Adipose tissue (tissue), 3 donors: ENCODE data around the gene SLC12A6. TPM values are rescaled to one million over a fixed set of nuclear protein-coding genes. Genes with fewer than 3 reads are reported as not detected.

Source experiments
- H3K27ac ChIP-seq: one replicate; pipeline ENCODE4 v1.5.1; 2013; ENCODE audit warnings: low read depth, low read length
- WGBS, 3 donors: extraction: QIAGEN DNeasy Blood & Tissue Kit; methylation state at CpG; one replicate each; pipeline ENCODE4 v1.1.7; 2013; 5-methylcytosine and 5-hydroxymethylcytosine counted together
- polyA plus RNA-seq, 3 donors: library from polyadenylated mRNA; stranded (reverse); fragments of 200-250 nt; gene quantifications; one replicate each; pipeline ENCODE4 v1.2.3, GENCODE V29; 2013
- donor health status: healthy with polysubstance abuse.
- donor health status: Bipolar disorder and iron deficiency.
- donor health status: healthy.

SLC12A6 gene
- polyA plus RNA-seq, 3 donors: 3.6 to 7.6 (median 5.8) TPM

GRCh38 chr15:34336231-34336990 is 1.2 kb downstream of the SLC12A6 start:
- WGBS, 3 donors: 77 to 79% (median 77%) methylated on average over 16 of the region's 16 CpGs
- H3K27ac ChIP-seq: no peak overlapping the region

GRCh38 chr15:34335176-34336032 is 2.2 kb downstream of the SLC12A6 start:
- no peak overlapping the region for H3K27ac ChIP-seq
- WGBS, 3 donors: 48 to 86% (median 49%) methylated on average over 3 of the region's 3 CpGs

- H3K27ac ChIP-seq: no peak overlapping the region
- 31 to 55% (median 44%) methylated on average over 4 of the region's 4 CpGs for WGBS, 3 donors
Observed at GRCh38 chr15:34334672-34335071, 2.9 kb downstream of the SLC12A6 start.

- 93 to 98% (median 98%) methylated on average over 6 of the region's 6 CpGs for WGBS, 3 donors
- no peak overlapping the region for H3K27ac ChIP-seq
Observed at GRCh38 chr15:34332553-34333120, 4.9 kb downstream of the SLC12A6 start.

GRCh38 chr15:34331809-34332208 is 5.8 kb downstream of the SLC12A6 start:
- 63 to 79% (median 67%) methylated on average over 2 of the region's 2 CpGs for WGBS, 3 donors
- H3K27ac ChIP-seq: no peak overlapping the region

GRCh38 chr15:34330279-34330678 is 7.3 kb downstream of the SLC12A6 start:
- no peak overlapping the region for H3K27ac ChIP-seq

GRCh38 chr15:34329006-34329405 is 8.6 kb downstream of the SLC12A6 start:
- no peak overlapping the region for H3K27ac ChIP-seq
- 66 to 76% (median 67%) methylated on average over 2 of the region's 2 CpGs for WGBS, 3 donors

More at GRCh38 chr15:34330279-34330678, 7.3 kb downstream of the SLC12A6 start:
- WGBS, 3 donors: 93 to 99% (median 96%) methylated on average over 5 of the region's 5 CpGs

GRCh38 chr15:34327906-34328305 is 9.7 kb downstream of the SLC12A6 start:
- no peak overlapping the region for H3K27ac ChIP-seq
- 69 to 75% (median 71%) methylated on average over 4 of the region's 4 CpGs for WGBS, 3 donors

- no peak overlapping the region for H3K27ac ChIP-seq
Observed at GRCh38 chr15:34325368-34325767, 12.2 kb downstream of the SLC12A6 start.

GRCh38 chr15:34324933-34325332 is 12.6 kb downstream of the SLC12A6 start:
- no peak overlapping the region for H3K27ac ChIP-seq
- WGBS, 3 donors: 94 to 96% (median 95%) methylated on average over 1 of the region's 1 CpG

- 94 to 97% (median 96%) methylated on average over 10 of the region's 10 CpGs for WGBS, 3 donors
- no peak overlapping the region for H3K27ac ChIP-seq
Observed at GRCh38 chr15:34323217-34323616, 14.4 kb downstream of the SLC12A6 start.

GRCh38 chr15:34318277-34319079 is 19.1 kb downstream of the SLC12A6 start:
- WGBS, 3 donors: 2% methylated on average over 10 of the region's 10 CpGs
- H3K27ac ChIP-seq: no peak overlapping the region

GRCh38 chr15:34314491-34315490 is 22.8 kb downstream of the SLC12A6 start:
- 73 to 86% (median 79%) methylated on average over 3 of the region's 3 CpGs for WGBS, 3 donors
- no peak overlapping the region for H3K27ac ChIP-seq

- H3K27ac ChIP-seq: no peak overlapping the region
- 74 to 95% (median 92%) methylated on average over 1 of the region's 1 CpG for WGBS, 3 donors
Observed at GRCh38 chr15:34311563-34311962, 26.0 kb downstream of the SLC12A6 start.

GRCh38 chr15:34304613-34305012 is 33.0 kb downstream of the SLC12A6 start:
- H3K27ac ChIP-seq: no peak overlapping the region

- 74 to 92% (median 91%) methylated on average over 3 of the region's 3 CpGs for WGBS, 3 donors
- no peak overlapping the region for H3K27ac ChIP-seq
Observed at GRCh38 chr15:34301058-34301457, 36.5 kb downstream of the SLC12A6 start.

- no peak overlapping the region for H3K27ac ChIP-seq
- 5 to 44% (median 22%) methylated on average over 1 of the region's 1 CpG for WGBS, 3 donors
Observed at GRCh38 chr15:34297059-34297458, 40.5 kb downstream of the SLC12A6 start.
